Pancreas (tissue), 10 donors: ENCODE measurements around the gene ADCYAP1R1. TPM values are rescaled to one million over a fixed set of nuclear protein-coding genes. Genes with fewer than 3 reads are reported as not detected.

Source experiments
- ATAC-seq, 4 donors: fragments of 200-7000 bp; cut with Tn5 transposase; one replicate each; pipeline versions ENCODE4 v1.8.0 to v1.9.1; 2020; ENCODE audit warnings: mild to moderate bottlenecking in 4 of 4, moderate library complexity in 4 of 4
- DNase-seq, 6 donors: peaks; one replicate each; pipeline ENCODE4 v3.0.0-alpha.2; 2020
- FAIRE-seq: peaks from 2 replicates; lab custom pipeline; 2012; peaks lifted over from hg19 to GRCh38; lab: Jason Lieb, UNC
- H3K27ac ChIP-seq, 4 donors: fragments of 200-600 bp; sonication (generic); 1 replicate in 3 of 4; 2 replicates in 1 of 4; pipeline versions ENCODE4 v1.5.0 to v1.8.0; 2020
- H3K27me3 ChIP-seq, 4 donors: fragments of 200-600 bp; one replicate each; pipeline ENCODE4 v1.8.0; 2021
- H3K36me3 ChIP-seq, 3 donors: fragments of 200-600 bp; sonication (generic) in 1 of 3; one replicate each; pipeline versions ENCODE4 v1.5.0 to v1.8.0; 2020 to 2021
- H3K4me1 ChIP-seq, 3 donors: fragments of 200-600 bp; one replicate each; pipeline ENCODE4 v1.8.0; 2021
- H3K4me3 ChIP-seq, 4 donors: fragments of 200-600 bp; sonication (generic) in 2 of 4; one replicate each; pipeline versions ENCODE4 v1.5.0 to v1.8.0; 2020 to 2021
- H3K9me3 ChIP-seq, 4 donors: fragments of 200-600 bp; one replicate each; pipeline ENCODE4 v1.8.0; 2021
- CTCF ChIP-seq, 4 donors: fragments of 200-600 bp; sonication (generic) in 3 of 4; IDR thresholded peaks; one replicate each; pipeline versions ENCODE4 v1.5.0 to v1.8.0; 2021; ENCODE audit warnings: antibody characterized with exemption in 4 of 4
- WGBS, 2 donors: extraction: QIAGEN DNeasy Blood & Tissue Kit; methylation state at CpG; one replicate each; pipeline ENCODE4 v1.1.7; 2013; 5-methylcytosine and 5-hydroxymethylcytosine counted together
- intact Hi-C, 3 donors: fragments of 100-400 bp; cut with DNase I; formaldehyde crosslinking; loops; one replicate each; pipeline versions ENCODE4 v1.11.1 to v1.14.2; 2022
- polyA plus RNA-seq, 2 donors: library from polyadenylated mRNA; stranded (reverse); fragments of 200-250 nt; gene quantifications; one replicate each; pipeline ENCODE4 v1.2.3, GENCODE V29; 2013
- total RNA-seq, 6 donors: library from RNA; stranded (reverse); fragmentation: NEBNext Ultra II Directional in 4 of 6; extraction: Animal tissue kit (Norgen Biotek cat#: 25700) in 4 of 6; gene quantifications; one replicate each; pipeline versions ENCODE4 v1.2.1 to v1.2.4, GENCODE V29; 2021 to 2023
- donor health status: healthy with polysubstance abuse.
- donor health status: DM: no; HTN: no; CAD: no; lungs with moderate emphysema.
- donor health status: DM: no; HTN: no; CAD: no.
- donor health status: control.
- donor health status: control.
- donor health status: Bipolar disorder and iron deficiency.
- donor health status: DM: yes; HTN: yes; CAD: no.
- donor health status: DM: no; HTN: no; CAD: no.
- donor health status: DM: no; HTN: no; CAD: no.
- donor health status: DM: yes; HTN: yes; CAD: no.

ADCYAP1R1 gene
- total and polyA plus RNA-seq, 8 donors, result 0.27 to 2.7 (median 0.55) TPM

GRCh38 chr7:31121601-31122000 lies 69.5 kb downstream of the ADCYAP1R1 start:
- Histone ChIP-seq H3K4me1 (peaks cover 0 to 5% (median 0%) of the 10 kb centered on the region in 3 donors), H3K27me3 (no peaks in the 10 kb centered on the region), H3K4me3 (no peak overlapping the region), H3K9me3 (no peaks in the 10 kb centered on the region), H3K36me3 (no peaks in the 10 kb centered on the region), H3K27ac (no peak overlapping the region)
- 90 to 98% methylated on average over 2 of the region's 2 CpGs for WGBS, 2 donors
- FAIRE-seq (no peak), DNase-seq (no peak), ATAC-seq (no peak)
- intact Hi-C loops, result loop anchor here in 2 of 3 donors (2.0 to 10.0 kb wide), 2 partner anchors 139 to 317 kb away; no protein-coding TSS in a partner anchor
- no peak for TF ChIP-seq CTCF (IDR thresholded peaks at IDR 0.05)

- ATAC-seq, result peak; percentile 96 to 97 (median 96)
- H3K4me3 ChIP-seq, result no peak overlapping the region
- H3K27me3 ChIP-seq, result no peaks in the 10 kb centered on the region
- H3K36me3 ChIP-seq, result no peaks in the 10 kb centered on the region
- intact Hi-C loops, result loop anchor here in 2 of 3 donors (10.0 kb wide), 1 partner anchor 318 kb away; no protein-coding TSS in a partner anchor
- H3K27ac ChIP-seq, result no peak overlapping the region
- peak; percentile 66 to 77 (median 74) for TF ChIP-seq CTCF (IDR thresholded peaks at IDR 0.05)
- peak in 5 of 6 donors; percentile 58 to 80 (median 61) for DNase-seq
- FAIRE-seq, result peak; percentile 89
- 2 to 7% methylated on average over 4 of the region's 4 CpGs for WGBS, 2 donors
- peaks cover 0 to 5% (median 0%) of the 10 kb centered on the region in 3 donors for H3K4me1 ChIP-seq
- H3K9me3 ChIP-seq, result no peaks in the 10 kb centered on the region
Measured at GRCh38 chr7:31122649-31123058, 70.5 kb downstream of the ADCYAP1R1 start.

GRCh38 chr7:31123321-31123720 lies 71.2 kb downstream of the ADCYAP1R1 start:
- Histone ChIP-seq H3K27me3 (no peaks in the 10 kb centered on the region), H3K27ac (no peak overlapping the region), H3K4me3 (no peak overlapping the region), H3K9me3 (no peaks in the 10 kb centered on the region), H3K4me1 (peaks cover 0 to 5% (median 0%) of the 10 kb centered on the region in 3 donors), H3K36me3 (no peaks in the 10 kb centered on the region)
- ATAC-seq (peak; percentile 19 to 34 (median 27)), DNase-seq (no peak), FAIRE-seq (no peak)
- TF ChIP-seq CTCF (IDR thresholded peaks at IDR 0.05), result no peak
- intact Hi-C loops, result loop anchor here in 2 of 3 donors (10.0 kb wide), 1 partner anchor 319 kb away; no protein-coding TSS in a partner anchor
- 74 to 87% methylated on average over 6 of the region's 6 CpGs for whole genome bisulfite sequencing, 2 donors

GRCh38 chr7:31123726-31124125 lies 71.6 kb downstream of the ADCYAP1R1 start:
- ATAC-seq, result peak; percentile 23 to 49 (median 33)
- Histone ChIP-seq H3K4me1 (peaks cover 0 to 5% (median 0%) of the 10 kb centered on the region in 3 donors), H3K27me3 (no peaks in the 10 kb centered on the region), H3K27ac (no peak overlapping the region), H3K36me3 (no peaks in the 10 kb centered on the region), H3K9me3 (no peaks in the 10 kb centered on the region), H3K4me3 (no peak overlapping the region)
- no peak for TF ChIP-seq CTCF (IDR thresholded peaks at IDR 0.05)
- FAIRE-seq, result no peak
- 11 to 32% methylated on average over 2 of the region's 2 CpGs for WGBS, 2 donors
- DNase-seq, result no peak
- intact Hi-C loops, result loop anchor here in 2 of 3 donors (10.0 kb wide), 1 partner anchor 319 kb away; no protein-coding TSS in a partner anchor

- DNase-seq, result no peak
- Histone ChIP-seq H3K36me3 (no peaks in the 10 kb centered on the region), H3K27ac (no peak overlapping the region), H3K4me3 (no peak overlapping the region), H3K4me1 (peaks cover 0 to 5% (median 0%) of the 10 kb centered on the region in 3 donors), H3K9me3 (no peaks in the 10 kb centered on the region), H3K27me3 (no peaks in the 10 kb centered on the region)
- ATAC-seq, result no peak
- TF ChIP-seq CTCF (IDR thresholded peaks at IDR 0.05), result no peak
- no peak for FAIRE-seq
- intact Hi-C loops, result loop anchor here in 2 of 3 donors (10.0 kb wide), 1 partner anchor 320 kb away; no protein-coding TSS in a partner anchor
- 91 to 92% methylated on average over 4 of the region's 4 CpGs for WGBS, 2 donors
Measured at GRCh38 chr7:31125171-31125570, 73.1 kb downstream of the ADCYAP1R1 start.
